ENCODE results near the gene TMEM8B.
"Not testable (repeated sequence)": the region's sequence is repeated elsewhere in the genome, so short reads cannot be mapped to it uniquely, and the experiment has no call there.

The TMEM8B gene

DNA sequence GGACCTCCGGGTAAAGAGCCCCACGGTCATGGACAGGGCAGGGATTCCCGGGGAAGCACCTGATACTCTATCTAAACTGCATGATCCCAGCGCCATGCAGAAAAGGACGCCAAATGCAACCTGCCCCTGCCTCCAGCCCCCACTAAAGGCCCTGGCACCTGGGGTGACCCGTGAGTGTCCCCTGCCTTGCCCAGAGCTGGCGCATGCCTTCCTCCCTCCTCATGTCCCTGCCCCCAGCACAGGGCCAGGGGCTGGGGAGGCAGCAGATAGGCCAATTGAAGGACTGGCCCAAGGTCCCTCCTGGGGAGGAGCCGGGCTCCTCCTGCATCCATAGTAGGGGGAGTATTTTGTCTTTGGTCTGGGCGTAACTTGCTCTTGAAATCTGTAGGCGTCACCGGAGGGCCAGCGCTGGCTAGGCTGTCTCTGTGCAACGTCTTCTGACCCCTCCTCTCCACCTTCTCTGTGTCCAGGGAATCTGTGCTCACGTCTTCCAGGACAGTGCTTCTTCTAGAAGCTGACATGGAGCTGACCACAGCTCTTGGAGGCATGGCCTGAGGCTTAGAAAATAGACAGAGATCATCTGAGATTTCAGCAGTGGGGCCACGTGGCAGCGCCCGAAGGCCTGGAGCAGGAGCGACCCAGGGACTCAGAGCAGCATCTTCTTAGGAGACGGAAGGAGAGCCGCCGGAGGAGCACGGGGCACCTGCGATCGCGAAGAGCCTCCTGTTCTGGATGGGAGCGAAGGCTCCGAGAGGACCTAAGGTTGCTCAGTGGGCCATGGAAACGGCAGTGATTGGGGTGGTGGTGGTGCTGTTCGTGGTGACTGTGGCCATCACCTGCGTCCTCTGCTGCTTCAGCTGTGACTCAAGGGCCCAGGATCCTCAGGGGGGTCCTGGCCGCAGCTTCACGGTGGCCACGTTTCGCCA is 80.9 kb downstream of the TMEM8B start:
- no peak overlapping the region; the same call in 1 of the 2 replicates for H3K27ac ChIP-seq (ENCODE audit: low read depth, low read length)
- H3K27me3 ChIP-seq (ENCODE audit: control insufficient read depth, insufficient read depth, low read length): no peaks in the 10 kb centered on the region
- no peaks in the 10 kb centered on the region for H3K36me3 ChIP-seq (ENCODE audit: control insufficient read depth, insufficient read depth, low read length)
- no peak overlapping the region for H3K4me3 ChIP-seq (ENCODE audit: low read depth, low read length)
- H3K4me1 ChIP-seq (ENCODE audit: control insufficient read depth, insufficient read depth, low read length): peaks cover 52% of the 10 kb centered on the region
- H3K9ac ChIP-seq (ENCODE audit: low read length): peak overlapping the region; percentile 27
- peaks cover 3% of the 10 kb centered on the region; the same call in 1 of the 2 replicates for H3K9me3 ChIP-seq (ENCODE audit: control insufficient read depth, insufficient read depth, low read depth, low read length)

DNA sequence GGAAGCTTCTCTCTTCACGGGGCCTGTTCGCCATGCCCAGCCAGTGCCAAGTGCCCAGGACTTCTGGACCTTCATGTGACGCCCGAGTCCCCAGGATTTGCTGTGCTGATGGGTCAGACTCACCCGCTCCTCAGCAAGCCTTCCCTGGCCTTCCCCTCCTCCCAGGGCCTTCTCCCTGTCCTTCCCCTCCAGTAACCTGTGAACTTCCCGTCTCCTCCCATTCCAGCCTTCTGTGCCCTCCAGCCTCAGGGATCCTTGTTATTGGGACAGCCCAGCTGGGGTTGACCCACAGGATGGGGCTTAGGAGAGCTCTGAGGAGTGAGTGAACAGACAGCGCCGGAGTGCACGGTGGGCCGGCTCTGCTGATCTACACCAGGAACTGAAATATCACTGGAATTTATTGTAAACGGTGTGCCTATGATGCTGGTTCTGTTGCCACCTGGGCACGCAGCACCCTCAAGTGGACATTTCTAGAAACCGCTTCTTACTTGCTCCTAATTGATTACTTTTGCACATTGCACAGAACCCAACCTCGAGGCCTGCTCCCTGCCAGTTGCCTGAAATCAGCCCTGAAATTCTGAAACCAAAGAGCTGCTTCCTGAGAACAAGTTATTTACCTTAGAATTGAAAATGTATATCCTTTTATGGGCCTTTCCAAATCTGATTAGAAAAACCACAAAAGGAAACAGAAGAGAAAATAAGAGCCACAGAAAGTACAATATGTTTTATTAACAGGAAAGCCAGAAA is 81.8 kb downstream of the TMEM8B start:
- Histone ChIP-seq H3K4me3 (ENCODE audit: low read depth, low read length) (no peak overlapping the region), H3K27ac (ENCODE audit: low read depth, low read length) (no peak overlapping the region), H3K27me3 (ENCODE audit: control insufficient read depth, insufficient read depth, low read length) (no peaks in the 10 kb centered on the region), H3K9me3 (ENCODE audit: control insufficient read depth, insufficient read depth, low read depth, low read length) (peaks cover 3% of the 10 kb centered on the region; the same call in 1 of the 2 replicates), H3K9ac (ENCODE audit: low read length) (peak overlapping the region; percentile 27), H3K36me3 (ENCODE audit: control insufficient read depth, insufficient read depth, low read length) (no peaks in the 10 kb centered on the region), H3K4me1 (ENCODE audit: control insufficient read depth, insufficient read depth, low read length) (peaks cover 47% of the 10 kb centered on the region)

DNA sequence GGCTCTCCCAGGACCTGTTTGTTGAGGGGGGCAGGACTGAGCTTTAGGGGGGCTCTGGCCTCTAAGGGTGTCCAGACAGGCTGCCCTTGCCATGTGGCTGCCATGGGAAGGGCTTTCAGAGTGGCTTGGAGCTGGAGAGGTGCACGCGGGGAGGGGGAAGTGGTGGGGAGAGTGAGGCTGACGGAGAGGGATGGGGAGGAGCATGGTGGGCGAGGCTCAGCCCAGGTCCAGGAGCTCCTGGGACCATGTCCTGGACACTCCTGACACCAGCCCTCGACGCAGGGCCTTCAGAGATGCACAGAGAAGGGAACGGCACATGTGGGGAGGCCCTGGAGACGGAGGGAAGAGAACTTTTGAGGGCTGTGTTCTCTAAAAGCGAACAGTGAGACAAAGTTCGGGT is 82.7 kb downstream of the TMEM8B start:
- peaks cover 3% of the 10 kb centered on the region; the same call in 1 of the 2 replicates for H3K9me3 ChIP-seq (ENCODE audit: control insufficient read depth, insufficient read depth, low read depth, low read length)
- H3K9ac ChIP-seq (ENCODE audit: low read length): no peak overlapping the region
- no peaks in the 10 kb centered on the region for H3K36me3 ChIP-seq (ENCODE audit: control insufficient read depth, insufficient read depth, low read length)
- H3K27me3 ChIP-seq (ENCODE audit: control insufficient read depth, insufficient read depth, low read length): no peaks in the 10 kb centered on the region
- H3K4me3 ChIP-seq (ENCODE audit: low read depth, low read length): no peak overlapping the region
- peaks cover 49% of the 10 kb centered on the region for H3K4me1 ChIP-seq (ENCODE audit: control insufficient read depth, insufficient read depth, low read length)
- no peak overlapping the region for H3K27ac ChIP-seq (ENCODE audit: low read depth, low read length)

DNA sequence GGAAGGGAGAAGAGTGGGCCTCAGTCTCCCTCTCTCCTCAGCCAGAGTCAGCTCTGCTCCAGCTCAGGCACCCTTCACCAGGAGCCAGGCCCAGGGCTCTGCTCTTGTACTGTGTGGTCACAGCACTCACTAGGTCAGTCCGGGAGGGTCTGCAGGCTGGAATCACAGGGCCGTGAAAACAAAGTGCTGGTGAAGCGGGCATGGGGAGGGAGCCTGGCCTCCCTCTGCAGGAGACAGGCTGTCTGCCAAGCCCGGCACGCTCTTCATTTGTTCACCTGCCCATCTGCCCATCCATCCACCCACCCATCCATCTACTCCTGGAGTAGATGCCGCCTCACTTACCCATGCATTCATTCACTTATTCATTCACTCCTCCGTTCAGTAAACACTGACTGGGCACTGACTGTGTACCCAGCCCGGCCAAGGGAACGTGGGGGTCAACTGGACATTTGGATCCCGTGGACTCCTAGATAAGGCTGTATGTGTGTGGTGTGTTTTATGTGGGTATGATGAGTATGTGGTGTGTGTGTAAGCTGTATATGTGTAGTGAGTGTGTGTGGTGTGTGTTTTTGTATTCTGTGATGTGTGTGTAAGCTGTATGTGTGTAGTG is 83.9 kb downstream of the TMEM8B start:
- Histone ChIP-seq H3K27me3 (ENCODE audit: control insufficient read depth, insufficient read depth, low read length) (no peaks in the 10 kb centered on the region), H3K36me3 (ENCODE audit: control insufficient read depth, insufficient read depth, low read length) (no peaks in the 10 kb centered on the region), H3K27ac (ENCODE audit: low read depth, low read length) (no peak overlapping the region), H3K4me3 (ENCODE audit: low read depth, low read length) (no peak overlapping the region), H3K9ac (ENCODE audit: low read length) (no peak overlapping the region), H3K4me1 (ENCODE audit: control insufficient read depth, insufficient read depth, low read length) (peaks cover 38% of the 10 kb centered on the region), H3K9me3 (ENCODE audit: control insufficient read depth, insufficient read depth, low read depth, low read length) (peaks cover 3% of the 10 kb centered on the region; the same call in 1 of the 2 replicates)

DNA sequence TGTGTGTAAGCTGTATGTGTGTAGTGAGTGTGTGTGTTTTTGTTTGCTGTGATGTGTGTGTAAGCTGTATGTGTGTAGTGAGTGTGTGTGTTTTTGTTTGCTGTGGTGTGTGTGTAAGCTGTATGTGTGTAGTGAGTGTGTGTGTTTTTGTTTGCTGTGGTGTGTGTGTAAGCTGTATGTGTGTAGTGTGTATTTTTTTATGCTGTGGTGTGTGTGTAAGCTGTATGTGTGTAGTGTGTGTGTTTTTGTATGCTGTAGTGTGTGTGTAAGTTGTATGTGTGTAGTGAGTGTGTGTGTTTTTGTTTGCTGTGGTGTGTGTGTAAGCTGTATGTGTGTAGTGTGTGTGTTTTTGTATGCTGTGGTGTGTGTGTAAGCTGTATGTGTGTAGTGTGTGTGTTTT is 84.4 kb downstream of the TMEM8B start:
- not testable (repeated sequence) for H3K36me3 ChIP-seq (ENCODE audit: control insufficient read depth, insufficient read depth, low read length); H3K27ac ChIP-seq (ENCODE audit: low read depth, low read length); H3K9me3 ChIP-seq (ENCODE audit: control insufficient read depth, insufficient read depth, low read depth, low read length); H3K4me3 ChIP-seq (ENCODE audit: low read depth, low read length); H3K27me3 ChIP-seq (ENCODE audit: control insufficient read depth, insufficient read depth, low read length); H3K9ac ChIP-seq (ENCODE audit: low read length)
- H3K4me1 ChIP-seq (ENCODE audit: control insufficient read depth, insufficient read depth, low read length): peaks cover 33% of the 10 kb centered on the region

DNA sequence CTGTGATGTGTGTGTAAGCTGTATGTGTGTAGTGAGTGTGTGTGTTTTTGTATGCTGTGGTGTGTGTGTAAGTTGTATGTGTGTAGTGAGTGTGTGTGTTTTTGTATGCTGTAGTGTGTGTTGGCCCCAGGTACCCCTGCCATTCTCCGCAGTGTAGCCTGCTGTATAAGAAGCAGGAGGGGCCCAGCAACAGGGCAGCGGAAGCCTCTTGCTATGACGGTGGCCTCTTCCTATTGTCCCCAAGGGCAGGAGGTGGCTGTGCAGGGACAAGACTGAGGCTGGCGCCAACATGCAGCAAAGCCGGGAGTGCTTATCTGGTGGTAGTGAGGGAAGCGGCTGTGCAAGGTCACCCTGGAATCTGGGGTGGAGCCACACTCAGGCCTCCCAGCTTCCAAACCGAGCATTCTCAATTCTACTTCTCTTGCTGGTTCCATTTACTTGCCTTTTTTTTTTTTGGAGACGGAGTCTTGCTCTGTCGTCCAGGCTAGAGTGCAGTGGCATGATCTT is 85.3 kb downstream of the TMEM8B start:
- Histone ChIP-seq H3K27ac (ENCODE audit: low read depth, low read length) (no peak overlapping the region), H3K9ac (ENCODE audit: low read length) (no peak overlapping the region), H3K36me3 (ENCODE audit: control insufficient read depth, insufficient read depth, low read length) (no peaks in the 10 kb centered on the region), H3K4me3 (ENCODE audit: low read depth, low read length) (no peak overlapping the region), H3K27me3 (ENCODE audit: control insufficient read depth, insufficient read depth, low read length) (no peaks in the 10 kb centered on the region), H3K4me1 (ENCODE audit: control insufficient read depth, insufficient read depth, low read length) (peaks cover 24% of the 10 kb centered on the region), H3K9me3 (ENCODE audit: control insufficient read depth, insufficient read depth, low read depth, low read length) (peaks cover 3% of the 10 kb centered on the region; the same call in 1 of the 2 replicates)

All from HUES6 (cell line).